ENCODE measurements around the gene ARL3. TPM values are rescaled to one million over a fixed set of nuclear protein-coding genes. Genes with fewer than 3 reads are reported as not detected.

ARL3 gene
- total RNA-seq, 2 experiments from 2014 or later: 10.1 to 11.1 TPM

DNA sequence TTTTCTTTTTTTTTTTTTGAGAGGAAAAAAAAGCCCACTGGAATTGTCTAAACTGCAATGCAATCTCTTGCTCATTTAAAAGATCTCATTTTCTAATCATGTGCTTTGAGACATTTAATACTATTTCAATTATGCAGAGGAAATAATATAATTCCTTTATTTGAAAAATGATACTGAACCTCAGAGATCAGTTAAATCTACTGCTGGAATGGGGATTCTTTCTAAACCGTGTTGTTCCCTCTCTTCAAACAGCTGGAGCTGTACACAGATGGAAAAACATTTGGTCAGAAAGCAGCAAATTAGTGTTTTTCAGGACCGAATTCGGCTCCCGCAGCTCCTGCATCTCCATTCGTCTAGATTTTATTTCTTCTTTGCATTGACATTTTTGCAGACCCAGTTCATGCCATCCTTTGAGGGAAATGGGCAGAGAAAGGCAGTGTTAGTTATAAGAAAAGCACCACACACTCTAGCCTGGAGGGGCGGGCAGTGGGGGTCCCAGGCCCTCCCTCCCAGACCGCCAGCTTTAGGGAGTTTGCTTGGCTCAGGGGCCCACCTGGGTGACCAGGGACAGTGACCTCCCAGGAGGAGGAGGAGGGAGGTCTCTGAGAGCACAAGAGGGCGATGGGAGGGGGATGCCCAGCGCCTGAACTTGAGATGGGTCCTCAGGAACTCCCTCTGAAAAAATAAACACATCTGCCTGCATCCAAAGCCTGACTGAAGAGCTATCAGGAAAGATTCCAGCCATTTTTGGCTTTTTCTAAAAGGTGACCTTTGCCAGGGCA lies 37.5 kb downstream of the ARL3 start:
- Mint-ChIP-seq H3K4me3 (no peak overlapping the region), H3K27me3 (no peaks in the 10 kb centered on the region), H3K36me3 (peaks cover 1% of the 10 kb centered on the region), H3K9me3 (no peaks in the 10 kb centered on the region), H3K4me1 (ENCODE audit: low read depth) (peaks cover 38% of the 10 kb centered on the region), H3K27ac (no peak overlapping the region)
- CTCF ChIA-PET: interaction anchor here (0.6 to 1.0 kb wide), 4 partner anchors 9 to 1095 kb away, joined by 3 to 4 read pairs (median 3); no protein-coding TSS in a partner anchor
- intact Hi-C loops (cut with micrococcal nuclease): no loop called here
- POLR2A ChIA-PET: interaction anchor here (0.7 to 0.8 kb wide), 2 partner anchors 34 to 37 kb away, joined by 4 read pairs; no protein-coding TSS in a partner anchor
- no peak for DNase-seq

DNA sequence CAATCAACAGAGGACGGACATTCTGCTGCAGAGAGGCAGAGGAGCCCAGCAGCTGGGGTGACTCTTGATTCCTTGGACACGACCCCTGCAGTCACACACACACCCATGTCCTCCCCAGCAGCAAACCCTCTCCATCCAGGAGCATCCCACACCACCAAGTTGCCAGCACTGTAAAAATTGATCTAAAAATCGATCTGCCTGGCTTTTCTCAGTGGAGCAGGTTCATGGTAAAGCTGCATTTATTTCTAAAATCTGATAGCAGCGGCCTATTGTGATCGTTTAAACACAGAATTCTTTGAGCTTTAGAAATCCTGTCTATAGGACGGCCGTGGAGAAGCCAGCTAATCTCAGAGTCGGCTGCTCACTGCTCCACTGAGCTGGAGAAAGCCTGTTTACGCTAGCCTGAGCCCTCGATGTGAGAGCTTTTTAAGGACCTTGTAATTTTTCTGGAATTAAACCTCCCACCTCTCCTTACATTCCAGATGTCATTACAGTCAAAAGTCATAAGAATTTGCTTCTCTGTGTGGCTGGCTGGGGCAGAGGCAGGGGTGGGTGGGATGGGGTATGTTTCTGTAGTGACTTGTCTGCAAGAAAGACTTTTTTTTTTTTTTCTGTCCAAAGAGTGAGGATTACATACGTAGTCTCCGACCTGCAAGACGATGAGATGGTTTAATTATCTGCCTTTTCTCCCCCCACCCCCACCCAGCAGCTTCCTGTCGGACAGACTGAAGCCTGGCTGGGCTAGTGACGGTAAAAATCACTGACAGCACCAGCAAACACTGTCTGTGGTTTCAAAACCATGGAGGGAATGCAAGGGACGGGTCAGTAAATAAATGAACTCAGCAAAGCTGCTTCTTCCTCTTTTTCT lies 38.3 kb downstream of the ARL3 start:
- H3K27me3 Mint-ChIP-seq: no peaks in the 10 kb centered on the region
- no peak for DNase-seq
- H3K9me3 Mint-ChIP-seq: no peaks in the 10 kb centered on the region
- POLR2A ChIA-PET: interaction anchor here (0.7 to 3.0 kb wide), 6 partner anchors 10 to 38 kb away, joined by 4 to 17 read pairs (median 7); partner anchors contain the start of genes ARL3 and SFXN2
- no peak overlapping the region for H3K27ac Mint-ChIP-seq
- peaks cover 33% of the 10 kb centered on the region for H3K4me1 Mint-ChIP-seq (ENCODE audit: low read depth)
- CTCF ChIA-PET: interaction anchor here (0.6 to 2.8 kb wide), 11 partner anchors 13 to 1095 kb away, joined by 3 to 16 read pairs (median 3); partner anchors contain the start of genes ARL3 and SFXN2
- intact Hi-C loops (cut with micrococcal nuclease): loop anchor here (2.0 kb wide), 1 partner anchor 39 kb away; the partner anchor contains the start of genes ARL3 and SFXN2
- H3K36me3 Mint-ChIP-seq: no peaks in the 10 kb centered on the region
- no peak overlapping the region for H3K4me3 Mint-ChIP-seq

DNA sequence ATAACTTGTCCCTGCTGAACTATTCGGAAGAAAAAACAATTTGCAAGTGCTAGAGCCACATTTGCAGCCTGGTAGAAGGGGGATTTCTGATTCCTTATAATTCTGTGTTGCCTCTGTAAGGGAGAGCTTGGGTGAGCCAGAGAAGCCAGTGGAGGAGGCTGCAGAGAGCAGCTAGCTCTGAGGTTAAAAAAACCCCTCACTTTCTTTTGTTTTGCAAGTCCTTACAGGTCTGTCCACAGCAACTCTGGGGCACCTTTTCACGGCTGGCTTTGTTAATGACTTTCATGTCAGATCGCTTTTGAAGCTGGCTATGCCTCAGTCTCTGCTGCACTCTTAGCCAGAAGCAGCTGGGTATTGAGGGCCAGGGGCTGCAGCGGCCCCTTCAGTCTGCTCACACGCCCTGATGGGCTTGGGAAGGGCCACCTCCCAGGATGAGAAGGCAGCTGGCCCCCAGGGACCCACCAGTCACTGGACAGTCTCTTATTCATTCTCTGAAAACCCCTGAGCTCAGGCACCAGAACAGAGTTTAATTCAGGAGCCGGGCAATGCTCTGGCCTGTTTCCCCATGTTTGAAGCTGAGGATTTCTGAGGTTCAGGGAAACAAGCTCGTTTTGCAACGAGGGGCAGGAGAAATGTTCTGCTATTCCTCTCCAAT lies 39.1 kb downstream of the ARL3 start:
- Mint-ChIP-seq H3K27ac (no peak overlapping the region), H3K27me3 (no peaks in the 10 kb centered on the region), H3K9me3 (no peaks in the 10 kb centered on the region), H3K4me3 (no peak overlapping the region), H3K4me1 (ENCODE audit: low read depth) (peaks cover 33% of the 10 kb centered on the region), H3K36me3 (no peaks in the 10 kb centered on the region)
- no peak for DNase-seq
- intact Hi-C loops (cut with micrococcal nuclease): loop anchor here (2.0 kb wide), 1 partner anchor 40 kb away; the partner anchor contains the start of genes ARL3 and SFXN2
- POLR2A ChIA-PET: interaction anchor here (1.0 to 3.0 kb wide), 5 partner anchors 9 to 39 kb away, joined by 4 to 17 read pairs (median 10); partner anchors contain the start of genes ARL3, SFXN2 and TRIM8
- CTCF ChIA-PET: interaction anchor here (0.6 to 2.8 kb wide), 9 partner anchors 11 to 863 kb away, joined by 3 to 16 read pairs (median 4); partner anchors contain the start of genes ACTR1A, ARL3, SFXN2 and SUFU

DNA sequence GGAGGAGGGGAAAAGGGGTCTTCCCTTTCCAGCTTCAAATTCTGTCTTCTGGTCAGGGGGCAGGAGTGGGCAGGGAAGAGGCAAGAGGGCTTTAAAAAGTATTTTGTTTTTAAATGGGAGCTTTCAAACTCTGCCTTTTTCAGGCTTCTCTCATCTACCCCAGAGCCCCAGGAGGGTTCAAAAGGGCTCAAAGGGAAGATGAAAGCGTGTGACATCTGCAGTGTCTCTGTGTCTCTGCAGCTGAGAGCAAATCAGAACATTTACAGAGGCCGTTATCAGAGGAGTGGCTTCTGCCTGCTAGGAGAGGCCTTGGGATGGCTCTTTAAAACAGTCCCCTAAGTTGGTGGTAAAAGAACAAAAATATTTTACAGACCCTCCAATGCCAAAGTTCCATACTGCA lies 39.6 kb downstream of the ARL3 start:
- H3K9me3 Mint-ChIP-seq: no peaks in the 10 kb centered on the region
- H3K36me3 Mint-ChIP-seq: no peaks in the 10 kb centered on the region
- H3K4me3 Mint-ChIP-seq: no peak overlapping the region
- no peaks in the 10 kb centered on the region for H3K27me3 Mint-ChIP-seq
- ChIA-PET CTCF (interaction anchor here (1.1 to 2.8 kb wide), 7 partner anchors 10 to 171 kb away, joined by 3 to 16 read pairs (median 5); partner anchors contain the start of genes ACTR1A and SUFU), POLR2A (interaction anchor here (1.0 to 3.0 kb wide), 4 partner anchors 14 to 39 kb away, joined by 4 to 17 read pairs (median 12); partner anchors contain the start of genes ARL3, SFXN2 and TRIM8)
- intact Hi-C loops (cut with micrococcal nuclease): loop anchor here (1.0 to 2.0 kb wide), 3 partner anchors 13 to 40 kb away; partner anchors contain the start of genes ARL3 and SFXN2
- peaks cover 33% of the 10 kb centered on the region for H3K4me1 Mint-ChIP-seq (ENCODE audit: low read depth)
- H3K27ac Mint-ChIP-seq: no peak overlapping the region
- no peak for DNase-seq

DNA sequence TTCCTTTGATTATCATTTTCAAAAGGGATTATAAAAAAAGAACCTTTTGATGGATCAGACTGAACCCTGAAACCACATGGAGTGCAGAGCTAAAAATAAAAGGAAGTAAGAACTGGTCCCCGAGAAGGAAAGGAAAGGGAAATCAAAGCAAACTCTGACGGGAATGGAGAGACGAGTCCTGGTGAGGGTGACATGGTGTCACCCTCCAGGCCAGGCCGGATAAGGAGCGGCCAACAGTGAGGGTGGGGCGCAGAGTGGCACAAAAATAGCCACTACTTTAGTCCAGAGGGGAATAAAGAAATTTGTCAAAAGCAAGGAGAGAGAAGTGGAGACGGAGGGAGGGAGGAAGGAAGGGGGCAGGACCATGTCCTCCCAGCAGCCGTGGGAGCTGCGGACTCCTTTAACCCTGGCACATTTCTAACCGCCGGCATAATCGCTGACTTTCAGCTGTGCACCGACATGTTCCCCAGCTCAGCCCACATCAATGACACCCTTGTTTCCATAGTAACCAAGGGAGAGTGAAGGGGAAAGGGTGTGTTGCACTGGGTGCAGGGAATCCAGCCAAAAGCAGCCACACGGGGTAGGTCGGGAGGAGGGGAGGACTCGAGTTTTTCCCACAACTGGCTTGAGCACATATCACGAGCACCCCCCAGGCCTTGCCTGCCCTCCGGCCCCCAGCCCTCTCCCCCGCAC lies 40.2 kb downstream of the ARL3 start:
- Mint-ChIP-seq H3K9me3 (no peaks in the 10 kb centered on the region), H3K4me1 (ENCODE audit: low read depth) (peaks cover 33% of the 10 kb centered on the region), H3K27me3 (no peaks in the 10 kb centered on the region), H3K27ac (peak overlapping the region; percentile 34), H3K36me3 (no peaks in the 10 kb centered on the region), H3K4me3 (peak overlapping the region; percentile 64)
- POLR2A ChIA-PET: interaction anchor here (1.0 to 3.0 kb wide), 4 partner anchors 13 to 40 kb away, joined by 4 to 17 read pairs (median 12); partner anchors contain the start of genes ARL3, SFXN2 and TRIM8
- DNase-seq: peak; percentile 82
- CTCF ChIA-PET: interaction anchor here (0.6 to 2.8 kb wide), 7 partner anchors 9 to 170 kb away, joined by 3 to 16 read pairs (median 4); partner anchors contain the start of genes ACTR1A, ARL3, SFXN2 and SUFU
- intact Hi-C loops (cut with micrococcal nuclease): loop anchor here (1.0 to 2.0 kb wide), 3 partner anchors 13 to 41 kb away; partner anchors contain the start of genes ARL3 and SFXN2

DNA sequence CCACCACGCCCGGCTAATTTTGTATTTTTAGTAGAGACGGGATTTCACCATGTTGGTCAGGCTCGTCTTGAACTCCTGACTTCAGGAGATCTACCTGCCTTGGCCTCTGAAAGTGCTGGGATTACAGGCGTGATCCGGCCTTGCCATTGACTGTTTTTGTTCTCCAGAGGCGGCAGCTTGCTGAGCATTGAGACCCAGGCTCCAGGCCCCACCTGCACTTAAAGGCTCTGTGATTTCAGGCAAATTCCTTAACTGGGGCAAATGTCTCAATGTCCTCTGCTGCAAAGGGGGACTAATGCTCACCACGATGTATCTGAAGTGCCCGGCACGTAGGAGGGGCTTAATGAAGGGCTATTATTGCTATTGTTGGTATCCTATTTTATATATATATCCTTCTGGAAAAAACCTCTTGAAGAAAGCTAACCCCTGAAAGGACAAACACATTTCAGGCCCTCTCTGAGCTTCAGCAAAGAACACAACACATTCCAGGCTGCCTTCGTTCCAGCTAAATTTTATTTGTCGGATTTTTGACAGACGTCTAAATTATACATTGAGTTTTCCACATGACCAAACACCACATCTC lies 40.9 kb downstream of the ARL3 start:
- Mint-ChIP-seq H3K36me3 (no peaks in the 10 kb centered on the region), H3K27ac (no peak overlapping the region), H3K4me1 (ENCODE audit: low read depth) (peaks cover 34% of the 10 kb centered on the region), H3K4me3 (peak overlapping the region; percentile 64), H3K9me3 (no peaks in the 10 kb centered on the region), H3K27me3 (no peaks in the 10 kb centered on the region)
- DNase-seq: no peak
- ChIA-PET CTCF (interaction anchor here (0.6 to 2.8 kb wide), 7 partner anchors 9 to 170 kb away, joined by 3 to 16 read pairs (median 4); partner anchors contain the start of genes ACTR1A, ARL3, SFXN2 and SUFU), POLR2A (interaction anchor here (0.7 to 3.0 kb wide), 4 partner anchors 13 to 46 kb away, joined by 3 to 17 read pairs (median 12); partner anchors contain the start of genes ARL3 and SFXN2)
- intact Hi-C loops (cut with micrococcal nuclease): no loop called here

DNA sequence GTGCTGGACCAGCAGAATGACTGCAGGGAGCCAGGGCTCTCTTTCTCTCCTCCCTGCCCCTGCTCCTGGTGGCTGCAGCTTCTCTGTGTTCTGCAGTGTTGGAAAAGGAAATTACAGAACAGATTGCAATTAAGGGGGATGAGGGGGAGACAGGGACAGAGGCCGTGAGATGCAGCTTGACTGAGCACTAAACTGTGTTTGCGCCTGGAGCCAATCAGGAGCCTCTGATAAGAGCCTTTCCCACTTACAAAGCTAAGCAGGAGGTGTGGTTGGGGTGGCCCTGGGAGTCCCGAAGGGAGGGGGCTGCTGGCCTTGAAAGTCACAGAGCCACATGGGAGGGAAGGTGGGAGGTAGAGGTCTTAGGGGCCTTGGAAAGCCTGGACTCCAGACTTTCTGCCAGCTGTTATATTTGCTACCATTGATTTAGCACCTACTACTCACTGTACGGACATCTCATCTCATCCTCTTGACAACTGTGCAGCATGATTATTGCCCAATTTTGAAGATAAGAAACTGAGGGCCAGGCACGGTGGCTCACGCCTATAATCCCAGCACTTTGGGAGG lies 43.2 kb downstream of the ARL3 start:
- Mint-ChIP-seq H3K36me3 (no peaks in the 10 kb centered on the region), H3K9me3 (no peaks in the 10 kb centered on the region), H3K27me3 (no peaks in the 10 kb centered on the region), H3K4me1 (ENCODE audit: low read depth) (peaks cover 39% of the 10 kb centered on the region), H3K27ac (no peak overlapping the region), H3K4me3 (no peak overlapping the region)
- intact Hi-C loops (cut with micrococcal nuclease): no loop called here
- no peak for DNase-seq
- ChIA-PET CTCF (interaction anchor here (1.0 to 2.3 kb wide), 4 partner anchors 10 to 26 kb away, joined by 3 to 13 read pairs (median 8); no protein-coding TSS in a partner anchor), POLR2A (interaction anchor here (1.3 kb wide), 1 partner anchor 10 kb away, joined by 4 read pairs; no protein-coding TSS in a partner anchor)

DNA sequence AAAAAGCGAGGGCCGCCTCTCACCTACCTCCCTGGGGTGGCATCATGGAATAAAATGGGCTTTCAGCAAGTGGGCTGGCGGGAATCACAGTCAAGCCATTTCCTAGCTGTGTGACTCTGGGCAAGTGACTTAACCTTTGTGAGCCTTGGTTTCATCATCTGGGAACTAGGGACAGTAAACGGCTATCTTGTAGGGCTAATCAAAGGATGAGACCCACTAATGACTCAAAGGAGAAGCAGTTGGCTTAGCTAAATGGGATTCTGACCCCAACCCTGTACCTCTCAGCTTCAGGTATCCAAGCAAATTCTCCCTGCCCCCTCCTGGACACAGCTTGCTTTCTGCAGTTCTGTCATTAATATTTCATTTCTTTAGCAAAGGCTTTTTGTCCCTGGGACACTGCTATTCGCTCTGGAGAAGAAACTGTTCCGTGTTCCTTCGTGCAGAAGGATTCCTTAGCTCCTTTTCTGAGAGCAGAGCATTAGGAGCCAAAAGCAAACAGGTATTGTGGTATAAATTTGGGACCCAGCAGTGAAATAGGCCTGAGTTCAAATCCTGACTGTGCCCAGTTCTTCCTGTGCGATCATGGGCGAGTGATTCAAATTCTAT lies 44.0 kb downstream of the ARL3 start:
- H3K27ac Mint-ChIP-seq: no peak overlapping the region
- no peak for DNase-seq
- H3K4me3 Mint-ChIP-seq: no peak overlapping the region
- H3K27me3 Mint-ChIP-seq: no peaks in the 10 kb centered on the region
- intact Hi-C loops (cut with micrococcal nuclease): no loop called here
- H3K4me1 Mint-ChIP-seq (ENCODE audit: low read depth): peaks cover 31% of the 10 kb centered on the region
- H3K9me3 Mint-ChIP-seq: no peaks in the 10 kb centered on the region
- CTCF ChIA-PET: interaction anchor here (0.6 to 2.3 kb wide), 11 partner anchors 8 to 600 kb away, joined by 3 to 13 read pairs (median 4); no protein-coding TSS in a partner anchor
- no peaks in the 10 kb centered on the region for H3K36me3 Mint-ChIP-seq
- POLR2A ChIA-PET: interaction anchor here (0.8 to 2.3 kb wide), 5 partner anchors 9 to 41 kb away, joined by 3 to 11 read pairs (median 4); no protein-coding TSS in a partner anchor

DNA sequence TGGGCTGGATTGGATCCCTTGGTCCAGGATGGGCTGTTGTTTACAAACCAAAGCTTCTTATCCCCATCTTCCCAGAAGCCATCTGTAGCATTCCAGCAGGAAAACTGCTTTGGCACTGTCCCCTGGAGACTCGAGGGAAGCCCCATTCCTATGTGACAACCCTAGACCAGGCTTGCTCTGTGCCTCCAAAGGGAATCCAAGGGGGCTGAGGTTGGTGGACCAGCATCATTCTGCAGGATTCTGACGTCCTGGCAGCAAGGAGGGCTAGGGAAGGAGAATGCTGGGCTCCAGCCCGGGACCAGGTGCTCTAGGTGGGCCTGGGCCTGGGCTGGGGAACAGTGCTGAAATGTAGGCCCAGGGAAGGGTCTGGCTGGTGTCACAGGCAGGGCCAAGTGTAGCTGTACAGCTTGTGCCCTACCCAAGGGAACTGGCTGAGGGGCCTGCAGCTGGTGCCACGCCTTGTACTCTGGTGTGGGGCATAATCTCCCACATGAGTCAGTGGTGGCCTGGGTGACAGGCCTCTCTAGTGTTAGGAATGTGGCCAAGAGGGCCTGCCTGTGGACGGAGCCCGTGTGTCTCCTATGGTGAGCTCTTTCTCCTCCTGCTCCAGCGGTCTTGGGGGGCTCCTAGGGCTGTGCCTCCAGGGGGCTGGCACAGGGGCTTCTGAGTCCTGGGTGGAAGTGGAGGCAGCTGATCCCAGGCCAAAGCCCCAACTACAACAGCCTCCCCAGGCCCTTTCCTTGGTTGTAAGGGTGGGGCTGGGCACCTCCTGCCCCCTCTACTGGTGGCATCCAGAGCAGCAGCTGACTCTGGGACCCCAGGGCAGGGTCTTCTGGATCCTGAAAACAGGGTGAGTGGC lies 44.8 kb downstream of the ARL3 start:
- Mint-ChIP-seq H3K4me3 (no peak overlapping the region), H3K27me3 (no peaks in the 10 kb centered on the region), H3K9me3 (no peaks in the 10 kb centered on the region), H3K36me3 (no peaks in the 10 kb centered on the region), H3K27ac (peak overlapping the region; percentile 8), H3K4me1 (ENCODE audit: low read depth) (peaks cover 24% of the 10 kb centered on the region)
- CTCF ChIA-PET: interaction anchor here (0.6 to 2.3 kb wide), 13 partner anchors 9 to 600 kb away, joined by 3 to 13 read pairs (median 4); partner anchors contain the start of gene TRIM8
- no peak for DNase-seq
- POLR2A ChIA-PET: interaction anchor here (0.8 to 2.3 kb wide), 4 partner anchors 9 to 41 kb away, joined by 3 to 11 read pairs (median 4); no protein-coding TSS in a partner anchor
- intact Hi-C loops (cut with micrococcal nuclease): no loop called here
